Measurements from ENCODE around the gene SLC35A2.

The SLC35A2 gene

DNA sequence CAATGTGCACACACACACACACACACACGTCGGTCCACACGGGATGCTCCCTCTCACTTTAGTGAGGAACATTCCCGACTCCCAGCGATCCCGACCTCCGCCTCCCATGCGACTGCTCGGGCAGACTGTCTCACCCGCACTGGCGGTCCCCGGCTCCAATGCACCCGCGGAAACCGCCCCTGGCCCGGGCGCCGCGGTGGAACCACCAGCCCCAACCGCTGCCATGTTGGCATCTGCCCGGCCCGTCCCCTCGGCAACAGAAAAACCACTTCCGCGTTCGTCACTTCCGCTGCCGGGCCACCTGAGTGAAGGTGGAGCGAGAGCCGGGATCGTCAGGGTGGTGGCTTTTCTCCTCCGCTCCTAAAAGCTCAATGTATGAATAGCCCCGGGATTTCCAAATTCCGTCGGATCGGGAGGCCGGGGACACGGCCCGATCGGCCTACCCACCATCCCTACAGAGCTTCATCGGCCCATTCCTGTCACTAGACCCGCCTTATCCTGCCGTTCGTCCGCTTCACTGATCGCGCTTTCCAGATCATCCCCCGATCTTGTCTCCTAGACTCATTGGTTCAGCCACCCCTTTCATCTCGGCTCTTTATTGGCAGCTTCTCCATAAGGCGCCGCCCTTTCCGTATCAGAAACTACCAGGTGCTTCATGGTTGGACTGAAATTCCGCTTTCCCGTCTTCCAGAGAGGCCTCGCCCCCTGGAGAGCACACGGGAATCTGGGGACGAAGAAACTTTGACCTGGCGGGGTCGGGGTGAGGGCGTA is at the start of gene SLC35A2:
Gene SLC35A2, minus strand, starts transcription at position 235 of the 771 bp plus-strand sequence. Its CDS starts 10 bp downstream, at position 225.
- peak; percentile 73 to 79 for DNase-seq (ENCODE audit: extremely low read depth in 1 of 2, low read depth in 1 of 2)

GRCh38 chrX:48960291-48960690 is 48.8 kb upstream of the SLC35A2 start:
- DNase-seq (ENCODE audit: extremely low read depth in 1 of 2, low read depth in 1 of 2), result no peak

- no peak for DNase-seq (ENCODE audit: extremely low read depth in 1 of 2, low read depth in 1 of 2)
Observed at GRCh38 chrX:48958635-48959094, 47.2 kb upstream of the SLC35A2 start.

GRCh38 chrX:48957827-48958634 is 46.6 kb upstream of the SLC35A2 start:
- DNase-seq (ENCODE audit: extremely low read depth in 1 of 2, low read depth in 1 of 2), result peak; percentile 79 to 90

DNA sequence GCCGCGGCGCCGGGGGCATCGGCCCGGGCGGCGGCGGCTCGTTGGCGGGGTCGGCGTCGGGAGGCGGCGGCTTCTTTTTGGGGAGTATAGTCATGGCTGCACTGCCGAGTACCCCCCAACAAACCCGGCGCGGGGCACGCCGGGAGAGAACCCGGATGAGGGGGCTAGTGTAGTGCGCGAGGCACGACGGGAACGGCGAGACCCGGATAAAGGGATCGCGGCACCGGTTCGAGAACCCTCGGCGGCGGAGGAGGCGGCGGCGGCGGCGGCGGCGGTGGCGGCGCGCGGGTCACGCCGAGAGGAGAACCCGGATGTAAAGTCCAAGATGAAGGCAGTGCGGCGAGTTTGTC is 46.0 kb upstream of the SLC35A2 start, which contains the start of gene OTUD5:
Gene OTUD5, minus strand, starts transcription at position 131 of the 350 bp plus-strand sequence. Its CDS starts 37 bp downstream, at position 94.
- DNase-seq (ENCODE audit: extremely low read depth in 1 of 2, low read depth in 1 of 2), result peak; percentile 57 to 58

GRCh38 chrX:48956728-48957414 is 45.4 kb upstream of the SLC35A2 start:
- no peak for DNase-seq (ENCODE audit: extremely low read depth in 1 of 2, low read depth in 1 of 2)

- no peak for DNase-seq (ENCODE audit: extremely low read depth in 1 of 2, low read depth in 1 of 2)
Observed at GRCh38 chrX:48948589-48948988, 37.1 kb upstream of the SLC35A2 start.

DNA sequence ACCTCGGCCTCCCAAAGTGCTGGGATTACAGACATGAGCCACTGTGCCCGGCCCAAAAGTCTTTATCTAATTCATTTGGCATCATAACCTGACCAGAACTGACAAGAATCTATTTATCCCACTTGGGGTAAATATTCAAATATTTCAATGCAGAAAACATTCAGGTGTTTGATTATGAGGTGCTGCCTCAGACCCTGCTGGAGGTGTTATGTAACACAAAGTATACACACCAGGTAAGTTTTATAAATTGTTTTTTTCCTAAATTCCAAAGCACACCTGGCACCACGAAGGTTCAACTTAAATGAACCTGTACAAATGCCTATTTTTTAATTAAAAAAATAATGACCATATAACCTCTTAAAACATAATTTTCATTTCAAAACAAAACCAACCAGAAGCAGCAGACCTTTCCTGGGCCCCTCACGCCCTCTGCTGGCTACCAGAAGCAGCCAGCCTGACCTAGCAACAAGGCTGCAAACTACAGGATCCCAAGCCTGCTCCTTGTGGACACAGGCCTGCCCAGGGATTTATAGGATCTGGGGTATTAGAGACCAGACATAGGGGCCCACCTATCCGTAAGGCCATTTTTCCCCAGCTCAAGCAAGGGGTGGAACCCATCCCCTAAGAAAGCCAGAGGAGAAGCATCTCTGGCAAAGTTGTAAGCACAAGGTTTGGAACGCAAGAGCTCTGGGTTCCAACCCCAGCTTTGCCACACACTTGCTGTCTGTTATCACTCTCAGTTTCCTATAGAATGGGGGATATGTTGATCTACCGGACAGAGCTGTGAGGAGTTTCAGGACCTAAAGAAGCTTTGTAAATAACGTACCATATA is 34.3 kb upstream of the SLC35A2 start:
- DNase-seq (ENCODE audit: extremely low read depth in 1 of 2, low read depth in 1 of 2), result no peak

DNA sequence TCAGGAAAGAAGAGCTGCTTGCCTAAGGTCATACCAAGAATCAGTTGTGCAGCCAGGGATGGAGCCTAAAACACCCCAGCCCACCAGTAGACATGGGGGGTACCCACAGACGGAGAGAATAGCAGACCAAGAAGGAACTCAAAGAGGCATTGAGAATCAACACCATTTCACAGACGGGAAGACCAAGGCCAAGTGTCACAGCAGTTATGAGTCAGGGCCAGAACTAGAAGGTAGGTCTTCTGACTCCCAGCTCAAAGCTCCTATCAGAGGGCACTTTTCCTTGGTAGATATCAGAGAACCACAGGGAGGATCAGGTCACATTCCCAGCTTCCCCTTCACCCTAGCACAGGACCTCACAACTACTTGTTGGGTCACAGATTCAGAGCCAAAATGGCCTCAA is 31.4 kb upstream of the SLC35A2 start:
- DNase-seq (ENCODE audit: extremely low read depth in 1 of 2, low read depth in 1 of 2), result no peak

DNA sequence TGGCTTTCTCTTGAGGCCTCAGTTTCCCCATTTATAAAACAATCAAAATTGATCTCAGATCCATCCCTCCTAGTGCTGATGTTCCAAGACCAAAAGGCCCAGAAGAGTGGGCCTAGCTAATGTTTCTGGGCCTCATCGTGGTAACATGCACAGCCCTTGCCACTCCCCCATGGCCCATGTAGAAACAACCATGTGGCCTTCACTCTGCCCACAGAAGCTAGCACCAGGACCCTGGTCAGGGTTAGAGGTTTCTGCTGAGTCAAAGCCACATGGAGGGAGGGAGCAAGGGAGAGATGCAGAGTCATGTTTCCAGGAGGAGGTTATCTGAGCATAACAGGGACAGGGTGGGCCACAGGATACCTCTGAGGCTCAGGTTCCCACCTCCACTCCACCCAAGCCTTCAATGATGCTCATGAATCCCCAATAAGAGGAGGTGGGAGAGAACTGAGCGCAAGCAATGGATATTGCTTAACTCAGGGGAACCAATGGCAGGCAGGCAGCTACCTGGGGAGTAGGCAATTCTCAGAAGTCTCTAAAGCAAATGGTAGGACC is 29.0 kb upstream of the SLC35A2 start:
- DNase-seq (ENCODE audit: extremely low read depth in 1 of 2, low read depth in 1 of 2), result no peak

DNA sequence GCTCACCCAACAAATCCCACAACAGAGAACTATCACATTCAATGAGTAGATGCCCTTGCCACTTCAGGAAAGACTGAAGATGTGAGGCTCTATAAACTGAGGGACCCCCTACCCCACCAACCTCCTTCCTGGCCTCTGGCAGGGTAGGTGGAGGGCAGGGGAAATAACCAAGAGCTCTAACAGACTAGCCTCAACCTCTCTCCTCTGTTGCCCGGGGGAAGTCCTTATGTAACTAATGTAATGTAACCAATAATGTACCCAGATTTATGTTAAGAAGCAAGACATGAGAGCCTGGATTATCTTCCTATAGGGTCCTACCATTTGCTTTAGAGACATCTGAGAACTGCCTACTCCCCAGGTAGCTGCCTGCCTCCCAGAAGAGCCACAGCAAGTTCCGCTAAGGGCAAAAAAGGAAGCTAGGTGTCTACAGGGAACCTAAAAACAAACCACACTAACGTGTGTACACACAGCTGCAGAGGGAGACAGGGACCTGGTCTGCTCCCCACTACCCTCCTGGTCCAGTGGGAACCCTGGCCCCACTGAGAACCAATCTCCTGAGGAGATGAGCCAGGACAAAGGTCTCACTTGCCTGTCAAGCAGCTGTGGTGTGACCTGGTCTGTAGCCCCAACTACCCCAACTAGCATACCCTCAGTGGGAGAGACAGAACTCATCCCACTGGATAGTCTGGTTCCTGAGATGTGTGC is 28.2 kb upstream of the SLC35A2 start:
- no peak for DNase-seq (ENCODE audit: extremely low read depth in 1 of 2, low read depth in 1 of 2)

- DNase-seq (ENCODE audit: extremely low read depth in 1 of 2, low read depth in 1 of 2), result peak; percentile 62 to 78
Observed at GRCh38 chrX:48938721-48939425, 27.4 kb upstream of the SLC35A2 start.

DNA sequence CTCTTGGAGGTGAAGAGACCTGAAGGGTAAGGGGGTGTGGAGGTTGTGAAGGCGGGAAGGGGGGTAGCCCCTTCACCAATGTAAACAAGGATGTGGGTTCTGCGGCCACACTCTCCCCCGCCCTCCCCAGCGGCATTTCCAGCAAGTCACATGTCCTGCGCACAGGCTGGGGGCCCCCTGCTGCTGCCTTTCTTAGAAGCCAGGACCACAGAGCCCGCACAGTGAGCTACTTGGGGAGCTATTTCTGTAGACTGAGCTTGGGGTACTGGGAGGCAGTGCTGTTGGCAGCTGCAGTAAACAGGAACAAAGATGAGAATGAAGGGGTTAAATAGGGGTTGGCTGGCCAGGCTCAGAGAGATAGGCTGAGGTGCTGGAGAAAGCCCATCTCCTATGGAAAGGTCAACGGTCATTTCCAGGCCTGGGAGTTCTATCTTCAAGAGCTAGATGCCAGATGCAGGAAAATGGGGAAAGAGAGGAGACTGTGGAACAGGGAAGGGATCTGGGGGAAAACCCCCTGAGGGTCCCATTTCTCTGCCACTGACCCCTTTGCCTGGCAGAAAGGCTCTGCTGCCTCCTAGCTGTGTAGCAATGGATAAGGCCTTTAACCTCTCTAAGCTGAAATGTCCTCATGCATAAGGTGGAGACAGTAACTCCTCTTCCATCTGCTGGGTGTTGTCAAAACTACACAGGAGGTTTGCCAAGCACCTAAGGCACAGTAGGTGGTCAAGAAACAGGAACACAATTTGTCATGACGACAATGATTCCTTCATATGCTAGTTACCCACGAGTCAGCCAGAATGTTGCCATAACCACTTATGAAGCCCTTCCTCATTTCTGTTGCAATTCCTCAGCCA is 25.8 kb upstream of the SLC35A2 start:
- DNase-seq (ENCODE audit: extremely low read depth in 1 of 2, low read depth in 1 of 2), result peak; percentile 86 to 89

DNA sequence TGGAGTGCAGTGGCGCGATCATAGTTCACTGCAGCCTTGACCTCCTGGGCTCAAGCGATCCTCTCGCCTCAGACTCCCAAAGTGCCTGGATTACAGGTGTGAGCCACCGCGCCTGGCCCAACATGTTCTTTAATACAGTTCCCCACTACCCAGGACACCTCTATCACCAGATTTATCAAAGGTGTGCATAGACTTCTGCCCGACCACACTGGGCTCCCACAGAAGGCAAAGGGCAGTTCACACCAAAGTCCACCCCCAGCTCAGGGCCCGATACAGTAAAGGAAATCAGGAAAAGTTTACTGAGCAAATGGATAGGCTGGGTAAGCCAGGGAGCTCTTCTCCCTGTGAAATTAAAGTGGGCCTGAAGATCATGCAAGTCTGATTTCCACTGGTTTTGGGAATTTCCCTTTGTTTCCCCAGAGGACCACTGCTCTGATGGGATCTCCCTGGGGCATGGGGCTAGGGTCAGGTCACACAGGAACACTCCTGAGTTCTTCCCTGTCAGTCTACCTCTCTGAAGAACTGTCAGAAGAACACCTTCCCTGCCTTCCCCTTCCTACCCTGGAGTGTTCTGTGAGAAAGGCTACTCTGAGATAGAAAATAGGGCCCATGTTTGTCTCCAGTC is 25.1 kb upstream of the SLC35A2 start:
- no peak for DNase-seq (ENCODE audit: extremely low read depth in 1 of 2, low read depth in 1 of 2)

GRCh38 chrX:48935301-48935670 is 23.8 kb upstream of the SLC35A2 start:
- DNase-seq (ENCODE audit: extremely low read depth in 1 of 2, low read depth in 1 of 2), result no peak

- DNase-seq (ENCODE audit: extremely low read depth in 1 of 2, low read depth in 1 of 2), result no peak
Observed at GRCh38 chrX:48934581-48935300, 23.3 kb upstream of the SLC35A2 start.

DNA sequence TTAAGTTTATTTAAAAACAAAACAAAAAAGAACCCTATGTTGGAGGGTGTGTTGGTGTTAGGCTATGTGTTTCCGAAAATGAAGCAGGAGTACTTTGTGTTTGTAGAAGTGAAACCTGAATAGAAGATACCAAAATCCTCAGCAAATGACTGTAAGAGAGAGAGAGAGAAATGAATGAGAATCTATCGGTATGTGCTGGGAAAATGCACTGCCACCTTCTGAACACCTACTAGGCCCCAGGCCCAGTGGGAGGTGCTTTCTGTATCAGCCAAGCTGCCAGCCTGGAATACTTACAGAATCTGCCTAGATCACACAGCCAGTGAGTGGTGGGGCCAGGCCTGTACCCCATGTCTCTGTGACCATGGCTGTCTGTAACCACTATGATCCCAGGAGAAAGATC is 22.3 kb upstream of the SLC35A2 start:
- no peak for DNase-seq (ENCODE audit: extremely low read depth in 1 of 2, low read depth in 1 of 2)
